A549 (cell line): ENCODE results near the gene CNTNAP2. TPM values are rescaled to one million over a fixed set of nuclear protein-coding genes. Genes with fewer than 3 reads are reported as not detected.

Source experiments
- ATAC-seq, 2 experiments: fragments of 200-7000 bp in 1 of 2; fragments of >200 bp in 1 of 2; cut with Nextera tagmentation in 1 of 2; cut with Tn5 transposase in 1 of 2; 3 replicates each; pipeline versions ENCODE4 v1.8.0 to v1.9.1; 2018 to 2020; ENCODE audit warnings: mild to moderate bottlenecking in 1 of 2, moderate library complexity in 1 of 2
- CTCF ChIA-PET: fragments of 300-600 bp; sonication (Branson Sonifier 250); formaldehyde crosslinking; extraction: SDS; loops from one replicate; lab custom pipeline; 2021; ENCODE audit warnings: antibody characterized with exemption, inconsistent platforms; lab: Yijun Ruan, JAX
- POLR2A ChIA-PET: fragments of 350-600 bp; formaldehyde crosslinking; extraction: SDS; loops from one replicate; lab custom pipeline; 2021; ENCODE audit warnings: antibody characterized with exemption, inconsistent platforms; lab: Yijun Ruan, JAX
- DNase-seq, 2 experiments: peaks; one replicate each; pipeline versions ENCODE4 v3.0.0 to v3.0.0-alpha.2; 2011 to 2016; ENCODE audit warnings: low read depth in 1 of 2, low spot score in 1 of 2
- FAIRE-seq: peaks from 2 replicates; lab custom pipeline; 2011; peaks lifted over from hg19 to GRCh38; lab: Jason Lieb, UNC
- H3K27ac ChIP-seq, 2 experiments: fragments of >200 bp; sonication (Bioruptor Twin); formaldehyde crosslinking; 3 replicates each; pipeline ENCODE4 v1.5.1; 2016 to 2017
- H3K4me1 ChIP-seq: fragments of >200 bp; sonication (Bioruptor Twin); formaldehyde crosslinking; 3 replicates; pipeline ENCODE4 v1.6.1; 2016
- H3K4me2 ChIP-seq: fragments of >200 bp; sonication (Bioruptor Twin); formaldehyde crosslinking; 3 replicates; pipeline ENCODE4 v1.6.1; 2016
- H3K4me3 ChIP-seq: fragments of >200 bp; sonication (Bioruptor Twin); formaldehyde crosslinking; 3 replicates; pipeline ENCODE4 v1.5.1; 2016
- H3K9me3 ChIP-seq: fragments of >200 bp; sonication (Bioruptor Twin); formaldehyde crosslinking; 3 replicates; pipeline ENCODE4 v1.6.1; 2016
- CEBPB ChIP-seq, 2 experiments: fragments of >200 bp in 1 of 2; sonication (Bioruptor Twin) in 1 of 2; formaldehyde crosslinking in 1 of 2; IDR thresholded peaks; 2 replicates each; pipeline ENCODE4 v1.6.1; 2012 to 2016
- CTCF ChIP-seq: fragments of >200 bp; sonication (Bioruptor Twin); formaldehyde crosslinking; IDR thresholded peaks from 3 replicates; pipeline ENCODE4 v1.5.1; 2016
- EHF ChIP-seq: fragments of 250-450 bp; sonication (Bioruptor Pico); IDR thresholded peaks from 2 replicates; pipeline ENCODE4 v1.5.0; 2020; ENCODE audit warnings: mild to moderate bottlenecking
- FOSL2 ChIP-seq, 2 experiments: fragments of 450-650 bp in 1 of 2; fragments of >200 bp in 1 of 2; sonication (Bioruptor Twin) in 1 of 2; formaldehyde crosslinking; IDR thresholded peaks; 2 replicates each; pipeline versions ENCODE4 v1.5.0 to v1.6.1; 2016 to 2020; ENCODE audit warnings: mild to moderate bottlenecking in 1 of 2, moderate library complexity in 1 of 2
- FOXS1 ChIP-seq: fragments of 250-450 bp; sonication (Bioruptor Pico); IDR thresholded peaks from 2 replicates; pipeline ENCODE4 v1.5.0; 2020; ENCODE audit warnings: mild to moderate bottlenecking, moderate library complexity
- GATA3 ChIP-seq: IDR thresholded peaks from 2 replicates; pipeline ENCODE4 v1.6.1; 2012; ENCODE audit warnings: borderline replicate concordance
- HMGXB4 ChIP-seq: fragments of 250-450 bp; sonication (Bioruptor Pico); IDR thresholded peaks from 2 replicates; pipeline ENCODE4 v1.5.0; 2021; ENCODE audit warnings: mild to moderate bottlenecking, moderate library complexity, borderline replicate concordance
- HOXB5 ChIP-seq: fragments of 250-450 bp; sonication (Bioruptor Pico); IDR thresholded peaks from 2 replicates; pipeline ENCODE4 v1.5.0; 2020; ENCODE audit warnings: mild to moderate bottlenecking, moderate library complexity
- NR3C1 ChIP-seq: fragments of >200 bp; sonication (Bioruptor Twin); formaldehyde crosslinking; IDR thresholded peaks from 3 replicates; pipeline ENCODE4 v1.6.1; 2017
- POLR2AphosphoS2 ChIP-seq: conservative IDR thresholded peaks from 2 replicates; pipeline ENCODE4 v1.6.1; 2012; ENCODE audit warnings: low read length, improper control_type of control experiment, inconsistent platforms
- RAD21 ChIP-seq, 2 experiments: fragments of >200 bp in 1 of 2; sonication (Bioruptor Twin) in 1 of 2; formaldehyde crosslinking in 1 of 2; IDR thresholded peaks in 1 of 2; conservative IDR thresholded peaks in 1 of 2; 2 replicates in 1 of 2; 3 replicates in 1 of 2; pipeline ENCODE4 v1.6.1; 2012 to 2018; ENCODE audit warnings: inconsistent platforms in 1 of 2
- RCOR1 ChIP-seq: fragments of 150-350 bp; IDR thresholded peaks from 2 replicates; pipeline ENCODE4 v1.6.1; 2014; ENCODE audit warnings: antibody characterized with exemption, low read length, low read depth
- RNF2 ChIP-seq: fragments of 200-600 bp; sonication (generic); IDR thresholded peaks from 2 replicates; pipeline ENCODE4 v1.6.1; 2016; ENCODE audit warnings: low read depth, mild to moderate bottlenecking, antibody characterized with exemption, moderate library complexity, borderline replicate concordance
- SMC3 ChIP-seq: fragments of >200 bp; sonication (Bioruptor Twin); formaldehyde crosslinking; IDR thresholded peaks from 3 replicates; pipeline ENCODE4 v1.6.1; 2018; ENCODE audit warnings: inconsistent platforms
- SREBF2 ChIP-seq: fragments of 450-650 bp; IDR thresholded peaks from 2 replicates; pipeline ENCODE4 v1.6.1; 2014; ENCODE audit warnings: mild to moderate bottlenecking, moderate library complexity
- TP53 ChIP-seq: fragments of 250-450 bp; sonication (Bioruptor Pico); IDR thresholded peaks from 2 replicates; pipeline ENCODE4 v1.5.0; 2021; ENCODE audit warnings: mild to moderate bottlenecking, moderate library complexity
- ZC3H11A ChIP-seq: fragments of 450-650 bp; IDR thresholded peaks from 2 replicates; pipeline ENCODE4 v1.6.1; 2014; ENCODE audit warnings: antibody characterized with exemption, mild to moderate bottlenecking
- ZNF302 ChIP-seq: fragments of 250-450 bp; sonication (Bioruptor Pico); IDR thresholded peaks from 2 replicates; pipeline ENCODE4 v1.9.0; 2021; ENCODE audit warnings: inconsistent platforms, mild to moderate bottlenecking, moderate library complexity
- WGBS: methylation state at CpG from one replicate; pipeline ENCODE4 v1.1.6; 2017; ENCODE audit errors: missing lambda C conversion rate; 5-methylcytosine and 5-hydroxymethylcytosine counted together
- polyA plus RNA-seq, 4 experiments: library from polyadenylated mRNA; depleted of rRNA in 3 of 4; stranded (reverse); fragments of >200 nt; fragmentation: RNase III in 1 of 4; extraction: RNeasy Plus Mini Kit Qiagen cat#74134 plus additional on column Dnase treatment in 1 of 4; gene quantifications; 2 replicates in 3 of 4; 3 replicates in 1 of 4; pipeline ENCODE4 v1.2.3, GENCODE V29; 2011 to 2017
- TF ChIP-seq, protein P1 (sequence below): fragments of 150-350 bp; IDR thresholded peaks from 2 replicates; pipeline ENCODE4 v1.6.1; 2014; ENCODE audit warnings: low read depth, mild to moderate bottlenecking, low read length
- TF ChIP-seq, protein P2 (sequence below): fragments of 250-450 bp; sonication (Bioruptor Pico); IDR thresholded peaks from 2 replicates; pipeline ENCODE4 v1.5.0; 2020; ENCODE audit warnings: low read depth, mild to moderate bottlenecking, moderate library complexity

Gene CNTNAP2
- polyA plus RNA-seq, 2 of the 4 experiments (the other 2 are of a cell fraction), result 0.05 to 0.13 TPM

DNA sequence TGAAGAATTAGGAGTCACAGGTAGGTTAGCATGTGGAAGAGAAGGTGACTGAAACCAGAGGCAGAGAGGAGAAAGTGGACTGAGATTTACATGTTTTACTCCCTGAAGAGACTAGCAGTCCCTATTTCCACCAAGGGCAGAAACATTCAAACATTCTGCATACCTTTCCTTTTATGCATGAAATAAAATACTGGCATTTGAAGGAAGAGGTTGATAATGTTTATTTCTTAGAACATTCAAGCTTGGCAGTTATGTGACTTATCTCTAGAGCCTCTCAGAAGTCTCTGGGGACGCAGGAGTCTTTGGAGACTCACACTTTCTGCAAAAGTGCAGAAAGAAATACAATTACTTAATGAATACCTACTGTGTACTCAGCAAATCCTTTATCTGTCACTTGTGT, 1966.8 kb downstream of the CNTNAP2 start:
- FAIRE-seq, result no peak

DNA sequence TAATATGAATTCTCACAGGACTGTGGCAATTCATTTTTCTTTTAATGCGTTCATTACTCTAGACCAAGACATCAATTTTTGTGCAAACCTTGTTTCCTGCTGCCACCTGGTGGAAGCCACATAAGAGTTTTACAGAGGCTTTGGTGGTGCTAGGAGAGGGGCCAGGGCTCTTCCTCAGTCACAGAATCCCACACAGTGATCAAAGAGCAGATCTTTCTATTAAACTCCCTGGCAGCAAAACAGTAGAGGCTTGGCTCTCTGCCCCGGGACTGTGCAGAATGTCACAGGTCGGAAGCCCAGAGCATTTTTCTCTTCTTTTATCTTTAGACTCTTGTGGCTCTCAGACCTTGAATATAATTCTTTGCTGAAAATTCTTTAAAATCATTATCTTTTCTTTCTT, 1967.5 kb downstream of the CNTNAP2 start:
- Histone ChIP-seq H3K9me3 (no peaks in the 10 kb centered on the region), H3K4me2 (no peak overlapping the region), H3K4me1 (no peaks in the 10 kb centered on the region), H3K4me3 (no peak overlapping the region), H3K27ac (no peak overlapping the region)
- POLR2A ChIA-PET, result no interaction called here
- CTCF ChIA-PET, result no interaction called here
- FAIRE-seq (peak; percentile 76), DNase-seq (peak in 1 of 2 experiments; percentile 35), ATAC-seq (peak in 1 of 2 experiments; percentile 76; a peak in 3 of 6 replicates)
- WGBS, result 7% methylated on average over 3 of the region's 3 CpGs
- TF ChIP-seq RAD21 (conservative IDR thresholded peaks at IDR 0.05 in 1 of 2, IDR thresholded peaks at IDR 0.05 in 1 of 2) (peak; percentile 62 to 68), POLR2AphosphoS2 (no peak), NR3C1 (no peak), ZNF302 (CRISPR knock-in tag) (no peak), SMC3 (peak; percentile 56), CTCF (peak; percentile 49)

More for the DNA sequence above, 1966.8 kb downstream of the CNTNAP2 start:
- WGBS, result 6% methylated on average over 1 of the region's 1 CpG
- ATAC-seq (no peak), DNase-seq (no peak)
- Histone ChIP-seq H3K4me3 (no peak overlapping the region), H3K9me3 (no peaks in the 10 kb centered on the region)
- CTCF ChIA-PET, result no interaction called here
- TF ChIP-seq, protein P1, sequence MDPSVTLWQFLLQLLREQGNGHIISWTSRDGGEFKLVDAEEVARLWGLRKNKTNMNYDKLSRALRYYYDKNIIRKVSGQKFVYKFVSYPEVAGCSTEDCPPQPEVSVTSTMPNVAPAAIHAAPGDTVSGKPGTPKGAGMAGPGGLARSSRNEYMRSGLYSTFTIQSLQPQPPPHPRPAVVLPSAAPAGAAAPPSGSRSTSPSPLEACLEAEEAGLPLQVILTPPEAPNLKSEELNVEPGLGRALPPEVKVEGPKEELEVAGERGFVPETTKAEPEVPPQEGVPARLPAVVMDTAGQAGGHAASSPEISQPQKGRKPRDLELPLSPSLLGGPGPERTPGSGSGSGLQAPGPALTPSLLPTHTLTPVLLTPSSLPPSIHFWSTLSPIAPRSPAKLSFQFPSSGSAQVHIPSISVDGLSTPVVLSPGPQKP, result no peak
- TF ChIP-seq TP53 (CRISPR knock-in tag), result no peak
- no peak for TF ChIP-seq RCOR1
- TF ChIP-seq FOSL2 (IDR thresholded peaks at IDR 0.05), result no peak
- no peak for TF ChIP-seq FOSL2 (CRISPR knock-in tag; IDR thresholded peaks at IDR 0.05)
- no peak for TF ChIP-seq HOXB5
- no peak for TF ChIP-seq SREBF2
- no peak for TF ChIP-seq EHF (CRISPR knock-in tag)
- no peak for TF ChIP-seq FOXS1 (CRISPR knock-in tag)
- TF ChIP-seq ZC3H11A, result no peak
- TF ChIP-seq RNF2, result no peak
- TF ChIP-seq, protein P2, sequence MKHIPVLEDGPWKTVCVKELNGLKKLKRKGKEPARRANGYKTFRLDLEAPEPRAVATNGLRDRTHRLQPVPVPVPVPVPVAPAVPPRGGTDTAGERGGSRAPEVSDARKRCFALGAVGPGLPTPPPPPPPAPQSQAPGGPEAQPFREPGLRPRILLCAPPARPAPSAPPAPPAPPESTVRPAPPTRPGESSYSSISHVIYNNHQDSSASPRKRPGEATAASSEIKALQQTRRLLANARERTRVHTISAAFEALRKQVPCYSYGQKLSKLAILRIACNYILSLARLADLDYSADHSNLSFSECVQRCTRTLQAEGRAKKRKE (CRISPR knock-in tag), result no peak
- TF ChIP-seq CEBPB (IDR thresholded peaks at IDR 0.05), result no peak
- TF ChIP-seq GATA3, result no peak
- TF ChIP-seq HMGXB4 (CRISPR knock-in tag), result no peak
- TF ChIP-seq, all 56 proteins: peak for 0
- no peaks in the 10 kb centered on the region for H3K4me1 ChIP-seq
- POLR2A ChIA-PET, result no interaction called here
- H3K27ac ChIP-seq, result no peak overlapping the region
- no peak overlapping the region for H3K4me2 ChIP-seq
